HG03354 (cell line): ENCODE results near the gene IBSP.

Source experiments
- ATAC-seq: cut with Tn5 transposase; IDR thresholded peaks from one replicate; pipeline ENCODE4 v1.9.1; 2021; ENCODE audit warnings: mild to moderate bottlenecking; ENCODE audit not compliant: unreplicated experiment, poor library complexity, severe bottlenecking

The IBSP gene, protein sequence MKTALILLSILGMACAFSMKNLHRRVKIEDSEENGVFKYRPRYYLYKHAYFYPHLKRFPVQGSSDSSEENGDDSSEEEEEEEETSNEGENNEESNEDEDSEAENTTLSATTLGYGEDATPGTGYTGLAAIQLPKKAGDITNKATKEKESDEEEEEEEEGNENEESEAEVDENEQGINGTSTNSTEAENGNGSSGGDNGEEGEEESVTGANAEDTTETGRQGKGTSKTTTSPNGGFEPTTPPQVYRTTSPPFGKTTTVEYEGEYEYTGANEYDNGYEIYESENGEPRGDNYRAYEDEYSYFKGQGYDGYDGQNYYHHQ

DNA sequence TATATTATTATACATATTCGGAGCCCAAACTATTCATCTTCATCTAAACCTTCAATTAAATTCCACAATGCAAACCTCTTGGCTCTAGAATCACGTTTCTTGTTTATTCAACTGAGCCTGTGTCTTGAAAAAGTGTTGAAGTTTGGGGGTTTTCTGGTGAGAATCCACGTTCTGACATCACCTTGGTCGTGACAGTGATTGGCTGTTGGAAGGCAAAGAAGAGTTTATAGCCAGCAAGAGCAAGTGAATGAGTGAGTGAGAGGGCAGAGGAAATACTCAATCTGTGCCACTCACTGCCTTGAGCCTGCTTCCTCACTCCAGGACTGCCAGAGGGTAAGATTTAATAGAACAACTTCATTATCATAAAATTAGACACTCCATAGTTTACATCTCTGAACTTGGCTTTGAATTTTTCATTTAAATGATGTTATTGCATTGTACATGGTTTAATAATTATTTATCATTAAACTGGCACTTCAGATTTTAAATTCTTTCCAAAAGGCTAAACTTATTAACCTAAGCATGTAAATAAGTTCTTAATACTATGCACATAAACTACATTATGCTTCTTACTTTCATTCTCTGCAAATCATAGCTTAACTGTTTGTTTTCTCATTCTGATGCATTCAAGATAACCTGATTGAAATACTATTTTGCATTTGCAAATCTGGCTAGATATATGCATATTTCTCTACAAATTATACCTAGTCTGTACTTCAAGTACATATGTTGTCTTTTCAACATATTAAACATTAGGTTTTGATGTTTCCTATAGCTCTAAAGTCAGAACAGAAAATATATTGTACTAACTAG lies at the start of gene IBSP:
Gene IBSP (plus strand): TSS at position 254 of the 813 bp plus-strand sequence. CDS start 2,808 bp downstream, outside the sequence.
- no peak for ATAC-seq

DNA sequence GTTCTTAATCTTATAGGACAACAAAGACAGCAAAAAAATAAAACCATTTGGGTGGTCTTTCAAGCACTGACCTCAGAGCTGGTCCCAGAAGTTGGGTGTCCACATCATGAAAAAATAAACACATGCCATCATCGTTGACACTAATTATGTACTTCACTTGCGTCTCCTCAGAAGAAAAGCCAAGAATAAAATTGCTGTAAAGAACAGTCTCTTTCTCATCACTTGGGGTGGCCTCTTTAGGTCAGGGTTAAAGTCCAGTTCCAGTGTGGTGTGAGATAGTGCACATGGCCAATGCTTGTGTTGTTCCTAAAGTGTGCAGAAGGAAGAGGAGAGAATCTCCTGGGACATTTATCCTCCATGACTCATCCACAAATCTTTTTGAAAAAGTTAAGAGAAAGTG lies 49.5 kb upstream of the IBSP start:
- ATAC-seq = no peak

DNA sequence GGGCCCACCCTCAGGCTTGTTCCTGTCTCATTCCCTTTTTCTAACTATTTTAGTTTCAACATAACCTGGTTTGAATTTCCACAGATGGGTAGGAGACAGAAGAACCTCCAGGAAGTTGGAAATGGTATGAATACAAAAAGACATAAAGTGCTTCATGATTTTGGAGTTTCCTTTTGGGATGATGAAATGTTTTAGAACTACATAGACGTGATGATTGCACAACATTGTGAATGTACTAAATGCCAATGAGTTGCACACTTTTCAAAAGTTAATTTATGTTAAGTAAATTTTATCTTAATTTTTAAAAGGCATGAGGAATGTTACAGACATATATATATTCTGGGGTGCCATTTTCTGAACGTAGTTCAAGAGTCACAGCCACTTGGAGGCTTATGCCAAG lies 41.1 kb upstream of the IBSP start:
- ATAC-seq = no peak

DNA sequence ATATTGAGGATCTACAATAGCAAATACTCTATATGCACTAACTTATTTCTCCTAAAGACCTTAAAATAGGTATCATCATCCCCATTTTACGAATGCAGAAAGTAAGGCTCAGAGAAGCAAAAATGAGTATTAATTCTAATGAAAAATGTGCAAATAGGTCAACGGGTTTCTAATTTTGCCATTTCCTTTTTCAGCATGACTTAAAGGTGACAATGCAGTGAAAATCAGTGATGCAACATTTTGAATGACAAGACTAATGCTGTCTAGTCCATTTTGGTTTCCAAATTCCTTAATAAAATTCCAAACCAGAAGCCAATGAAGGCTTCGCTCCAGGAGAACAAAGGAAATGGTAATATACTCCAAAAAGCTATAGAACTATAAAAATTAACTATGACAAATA lies 37.0 kb upstream of the IBSP start:
- no peak for ATAC-seq

DNA sequence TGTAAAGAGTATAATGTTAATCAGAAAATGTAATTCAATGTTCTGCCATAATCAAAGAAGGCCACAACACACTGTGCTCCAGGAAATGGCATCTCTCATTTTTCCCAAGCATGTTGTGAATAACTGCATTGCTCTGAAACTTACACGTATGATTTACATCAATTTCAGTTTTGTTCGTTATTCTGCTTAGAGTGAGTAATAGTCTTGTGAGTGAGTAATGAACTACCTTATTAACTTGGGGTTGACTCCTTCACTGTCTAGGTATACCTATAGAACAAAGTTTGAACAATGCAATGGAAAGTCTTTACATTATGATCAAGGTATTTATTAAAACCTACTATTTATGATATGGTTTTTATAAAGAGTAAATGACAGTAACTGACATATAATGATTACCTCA lies 17.8 kb upstream of the IBSP start:
- no peak for ATAC-seq

DNA sequence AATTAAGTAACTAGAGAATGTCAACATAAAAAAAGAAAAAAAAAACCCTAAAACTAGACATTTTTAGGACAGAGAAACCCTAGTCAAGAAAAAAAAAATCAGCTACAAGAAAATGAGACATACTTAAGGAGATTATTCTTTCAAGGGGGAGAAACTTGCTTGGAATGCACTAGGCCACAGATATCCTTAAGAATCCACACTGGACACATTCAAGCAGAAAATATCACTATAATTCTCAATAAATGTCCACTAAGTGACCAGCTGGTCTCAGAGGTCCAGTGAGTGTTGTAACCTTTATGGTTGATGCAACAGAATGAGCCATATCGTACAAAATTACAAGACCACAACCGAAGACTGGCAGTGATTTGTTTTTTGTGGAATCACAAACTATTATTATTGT lies 15.6 kb upstream of the IBSP start:
- ATAC-seq = no peak

DNA sequence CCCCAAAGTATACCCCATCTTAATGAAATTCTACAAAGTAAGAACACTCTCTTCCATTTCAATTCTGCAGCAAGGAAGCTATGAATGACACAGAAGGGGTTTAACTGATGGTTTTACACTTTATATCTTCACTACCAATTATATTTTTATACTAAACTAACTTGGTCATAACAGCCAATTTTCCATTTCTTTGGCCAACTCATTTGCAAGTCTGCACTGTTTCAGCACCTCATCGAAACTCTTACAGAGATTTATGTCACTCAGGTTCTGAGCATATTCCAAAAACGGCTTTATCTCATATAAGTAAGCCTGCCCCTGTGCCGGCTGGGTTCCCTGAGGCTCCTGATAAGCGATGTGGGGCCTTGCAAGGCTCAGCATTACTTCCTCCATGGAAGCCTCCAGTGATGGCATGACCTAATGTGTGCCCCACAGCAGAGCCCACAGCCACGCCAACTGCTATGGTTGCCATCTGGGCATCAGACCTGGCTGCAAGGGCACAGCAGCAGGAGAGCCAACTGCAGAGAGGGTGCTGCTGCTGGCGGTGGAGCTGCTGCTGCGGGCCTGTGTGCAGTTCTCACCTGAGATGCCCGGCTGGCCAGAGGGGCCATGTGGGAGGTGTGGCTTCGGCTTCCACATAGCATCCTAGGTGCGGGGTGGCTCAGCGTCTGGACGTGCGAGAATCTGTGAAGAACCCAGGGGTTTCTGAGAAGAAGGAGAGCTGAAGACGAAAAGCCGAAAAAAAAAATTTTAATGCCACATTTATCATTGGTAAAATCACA lies 13.4 kb upstream of the IBSP start:
- ATAC-seq = no peak

DNA sequence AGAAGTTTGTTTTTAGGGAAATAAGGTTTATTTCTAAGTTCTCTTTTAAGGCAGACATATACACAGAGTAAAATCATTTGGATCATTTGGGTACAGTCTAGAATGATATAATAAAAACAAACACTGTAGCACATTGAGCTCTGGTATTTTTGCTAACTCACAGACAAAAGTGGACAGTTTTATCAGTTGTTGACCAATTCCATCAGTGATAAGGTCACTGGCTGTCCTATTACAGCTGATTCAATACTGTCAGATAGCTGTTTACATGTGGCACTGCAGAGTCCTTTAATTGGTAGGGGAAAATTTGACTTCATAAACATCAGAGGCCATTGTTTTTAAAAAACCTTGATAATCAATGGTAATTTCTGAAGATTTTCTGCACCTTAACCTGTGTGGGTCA lies 3.5 kb downstream of the IBSP start:
- ATAC-seq = no peak

DNA sequence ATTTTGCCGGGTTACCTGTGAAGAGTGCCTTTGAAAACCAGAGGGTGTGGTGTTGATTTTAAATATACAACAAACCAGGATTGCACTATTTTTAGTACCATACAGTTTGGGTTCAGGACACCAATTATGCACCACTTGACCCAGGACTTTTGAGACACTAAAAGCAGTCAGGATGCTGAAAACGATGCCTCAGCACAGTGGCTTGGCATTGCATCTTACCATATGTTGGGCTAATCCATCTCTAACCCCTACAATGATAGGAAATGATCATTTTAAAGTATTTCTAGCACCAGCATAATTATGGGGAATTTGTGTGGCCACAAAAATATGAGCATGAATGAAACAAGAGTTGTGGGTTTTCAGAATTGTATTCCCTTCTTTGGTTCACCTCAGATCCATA lies 4.1 kb downstream of the IBSP start:
- ATAC-seq = no peak

DNA sequence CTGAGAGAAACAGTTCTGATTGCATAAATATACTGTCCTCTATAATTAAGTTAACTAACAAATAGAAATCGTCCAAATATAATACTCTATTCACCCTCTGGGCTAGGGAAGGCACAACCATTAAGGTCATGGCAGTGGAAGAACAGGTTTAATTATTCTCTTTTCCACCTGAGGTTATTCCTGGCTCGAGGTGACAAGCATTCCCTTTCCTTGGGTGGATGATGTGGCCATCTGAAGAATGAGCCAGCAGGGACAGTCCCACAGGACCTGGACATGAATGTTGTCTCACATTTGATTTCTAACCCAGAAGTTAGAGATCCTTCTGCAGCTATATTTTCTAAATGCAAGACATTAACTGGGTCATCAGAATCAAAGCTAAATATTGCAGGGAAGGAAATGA lies 5.5 kb downstream of the IBSP start:
- ATAC-seq = no peak

DNA sequence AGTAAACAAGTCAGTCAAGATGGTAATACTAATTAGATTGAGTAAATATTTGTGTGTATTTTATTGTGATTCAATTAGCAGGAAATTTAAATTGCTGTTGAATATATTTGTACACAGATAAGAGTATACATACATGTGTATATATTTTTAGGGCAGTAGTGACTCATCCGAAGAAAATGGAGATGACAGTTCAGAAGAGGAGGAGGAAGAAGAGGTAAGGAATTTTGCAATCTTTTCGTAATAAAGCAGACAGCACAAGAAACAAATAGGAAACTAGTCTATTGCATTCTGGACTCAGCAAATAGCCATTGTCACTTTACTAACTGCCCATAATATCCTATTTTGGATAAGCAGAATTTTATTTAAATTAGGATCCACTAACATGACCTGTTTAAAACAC lies 6.6 kb downstream of the IBSP start:
- ATAC-seq = no peak

DNA sequence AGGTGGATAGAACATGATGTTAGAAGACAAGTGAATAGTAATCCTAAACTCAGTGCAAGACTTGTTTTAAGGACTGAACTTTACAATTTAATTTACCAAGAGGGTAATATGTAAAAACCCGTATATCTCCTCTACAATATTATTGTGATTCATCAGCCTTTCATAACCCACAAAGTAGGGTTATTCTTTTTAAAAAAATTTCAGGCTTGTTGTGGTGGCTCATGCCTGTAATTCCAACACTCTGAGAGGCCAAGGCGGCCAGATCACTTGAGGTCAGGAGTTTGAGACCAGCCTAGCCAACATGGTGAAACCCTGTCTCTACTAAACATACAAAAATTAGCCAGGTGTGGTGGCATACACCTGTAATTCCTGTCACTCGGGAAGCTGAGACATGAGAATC lies 7.2 kb downstream of the IBSP start:
- ATAC-seq = no peak

DNA sequence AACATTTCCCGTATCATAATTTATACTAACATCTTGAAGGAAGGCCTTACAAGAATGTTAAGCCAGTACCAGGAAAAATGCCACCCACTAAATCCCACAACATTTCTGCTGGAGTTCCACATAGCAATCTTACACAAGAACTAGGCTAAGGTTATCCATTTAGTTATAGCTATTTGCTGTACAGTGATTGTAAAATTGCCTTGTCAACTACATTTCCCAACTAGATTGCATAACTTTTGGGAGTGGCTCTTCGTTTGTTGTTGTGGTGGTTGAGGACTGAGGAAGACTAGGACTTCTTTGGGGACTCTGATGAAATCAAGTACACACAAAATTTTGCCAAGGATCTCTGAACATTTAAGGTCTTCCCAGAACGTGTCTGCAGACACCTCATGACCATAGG lies 8.0 kb downstream of the IBSP start:
- ATAC-seq = no peak

DNA sequence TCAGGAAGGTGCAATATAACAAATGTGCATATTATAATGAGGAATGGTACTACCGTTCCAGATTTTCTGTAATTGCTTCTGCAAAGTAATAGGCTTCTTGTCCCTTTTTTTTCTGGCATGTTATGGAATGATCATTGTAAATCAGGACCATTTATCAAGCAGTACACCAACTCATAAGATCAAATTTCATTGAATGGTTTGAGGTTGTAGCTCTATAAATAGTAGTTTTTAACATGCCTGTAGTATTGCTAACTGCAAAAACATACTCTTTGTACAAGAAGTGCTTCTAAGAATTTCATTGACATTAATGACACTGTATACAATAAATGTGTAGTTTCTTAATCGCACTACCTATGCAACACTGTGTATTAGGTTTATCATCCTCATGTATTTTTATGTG lies 12.6 kb downstream of the IBSP start:
- no peak for ATAC-seq

DNA sequence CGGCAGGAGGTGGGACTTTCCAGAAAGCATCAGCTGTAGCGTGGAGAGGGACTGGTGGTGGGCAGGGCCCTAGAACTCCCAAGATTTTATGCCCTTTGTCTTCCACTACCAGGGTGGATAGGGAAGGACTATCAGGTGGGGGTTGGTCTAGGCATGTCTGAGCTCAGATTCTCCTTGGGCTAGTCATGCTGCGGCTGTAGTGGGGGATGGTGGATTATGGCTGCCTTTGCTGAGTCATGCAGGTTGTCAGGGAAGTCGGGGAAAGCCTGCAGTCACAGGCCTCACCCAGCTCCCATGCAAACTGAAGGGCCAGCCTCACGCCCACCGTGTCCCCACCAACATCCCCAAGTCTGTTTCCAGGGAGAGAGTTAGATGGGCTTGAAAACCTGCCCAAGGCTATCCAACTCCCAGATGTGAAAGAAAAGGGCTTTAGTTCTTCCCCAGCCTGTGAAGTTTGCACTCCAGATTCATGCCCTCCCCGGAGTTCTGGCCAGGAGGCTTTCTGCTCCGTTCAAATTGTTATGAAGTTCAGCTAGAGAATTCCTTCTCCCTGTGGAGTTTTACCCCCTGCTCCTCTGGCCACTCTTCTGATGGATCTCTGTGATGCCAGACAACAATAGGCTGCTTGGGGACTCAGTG lies 20.0 kb downstream of the IBSP start:
- no peak for ATAC-seq

DNA sequence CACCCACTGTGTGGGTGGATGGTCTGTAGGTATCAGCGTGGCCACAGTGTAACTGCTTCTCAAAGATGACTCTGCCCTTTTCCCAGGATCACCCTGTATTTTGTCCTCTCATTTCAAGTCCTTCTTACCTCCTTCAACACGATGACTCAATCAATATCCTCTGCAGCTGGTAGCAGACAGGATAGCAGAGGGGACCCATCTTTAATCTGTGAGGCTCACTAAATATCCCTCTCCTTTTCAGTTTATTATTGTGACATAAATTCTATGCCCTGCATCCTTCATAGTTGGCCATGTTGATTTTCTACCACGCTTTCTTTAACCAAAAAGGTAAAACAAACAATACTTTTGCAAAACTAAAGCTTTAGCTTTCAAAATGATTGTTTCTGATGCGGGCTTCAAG lies 23.8 kb downstream of the IBSP start:
- ATAC-seq = no peak

DNA sequence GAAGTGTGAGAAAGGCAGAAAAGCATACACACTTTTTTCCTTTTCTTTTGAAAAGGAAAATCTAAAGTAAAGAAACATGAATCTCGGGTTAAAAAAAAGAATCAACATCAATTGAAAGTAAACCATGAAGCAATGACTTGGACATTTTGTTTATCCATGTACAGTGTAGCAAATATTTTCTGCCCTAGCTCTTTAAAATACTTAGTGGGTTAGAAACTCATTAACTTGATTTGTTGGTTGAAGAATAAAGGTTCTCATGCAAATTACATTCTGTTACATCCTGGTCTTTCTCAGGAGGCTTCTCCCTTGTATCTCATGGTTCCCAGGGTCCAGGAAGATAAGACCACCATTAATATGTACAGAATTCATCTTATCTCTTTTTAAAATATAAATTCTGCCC lies 24.4 kb downstream of the IBSP start:
- ATAC-seq = no peak

DNA sequence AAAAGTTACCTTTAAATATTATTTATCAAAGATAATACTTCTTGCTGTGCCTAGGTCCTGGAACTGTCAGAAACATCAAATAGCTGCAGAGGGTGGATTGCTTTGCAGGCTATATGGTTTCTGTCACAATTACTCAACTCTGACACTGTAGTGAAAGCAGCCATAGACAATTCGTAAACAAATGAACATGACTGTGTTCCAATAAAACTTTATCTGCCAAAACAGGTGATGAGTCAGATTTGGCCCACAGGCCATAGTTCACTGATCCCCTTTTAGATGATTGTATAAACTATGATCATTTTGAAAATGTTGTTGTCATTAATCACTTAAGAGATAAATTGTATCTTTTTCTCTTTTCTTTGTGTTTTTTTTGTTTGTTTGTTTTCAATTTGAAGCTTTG lies 25.0 kb downstream of the IBSP start:
- no peak for ATAC-seq

DNA sequence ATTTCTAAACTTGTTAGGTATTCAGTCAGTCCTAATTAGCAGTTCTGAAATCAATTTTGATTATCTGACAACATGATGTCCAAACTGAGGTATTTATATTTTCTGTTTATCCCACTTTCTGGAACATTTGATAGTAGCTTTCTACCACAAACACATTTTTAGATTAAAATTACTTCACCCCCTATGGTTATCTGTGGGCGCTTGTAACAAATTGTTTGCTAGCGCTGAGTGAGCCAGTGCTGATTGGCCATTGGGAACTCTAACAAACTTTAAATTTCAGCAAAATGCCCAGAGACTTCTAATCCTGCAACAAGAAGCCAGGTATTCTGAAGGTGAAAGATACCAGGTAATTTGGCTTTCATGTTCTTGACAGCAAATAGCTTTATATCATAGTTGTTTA lies 33.3 kb downstream of the IBSP start, which contains the start of gene MEPE:
Gene MEPE (plus strand): TSS at position 301 of the 400 bp plus-strand sequence. CDS start 1,746 bp downstream, outside the sequence.
- ATAC-seq = no peak

DNA sequence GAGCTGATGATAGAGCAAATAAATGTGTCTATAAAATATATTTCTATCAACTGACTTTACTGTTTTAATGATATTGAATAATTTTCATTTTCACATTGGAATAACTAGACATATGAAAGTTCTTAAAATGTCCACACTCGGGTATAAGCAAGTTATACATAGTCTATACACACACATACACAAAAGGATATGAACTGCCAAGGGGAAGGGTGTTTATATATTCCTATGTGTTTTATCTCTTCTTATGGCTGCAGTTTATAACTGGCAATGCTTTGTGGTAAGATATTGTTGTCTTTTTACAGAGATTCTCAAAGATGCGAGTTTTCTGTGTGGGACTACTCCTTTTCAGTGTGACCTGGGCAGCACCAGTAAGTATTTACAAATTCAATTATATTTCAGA lies 35.0 kb downstream of the IBSP start:
- no peak for ATAC-seq
